PFSK-1 (cell line): ENCODE measurements around the gene KIF22.

Experiments
- FOXP2 ChIP-seq: optimal IDR thresholded peaks from 2 replicates; pipeline ENCODE3; 2011; ENCODE audit warnings: borderline replicate concordance, control low read depth, inconsistent platforms; ENCODE audit not compliant: insufficient read depth; ENCODE audit errors: extremely low read length, extremely low read depth
- POLR2AphosphoS5 ChIP-seq: IDR thresholded peaks from 2 replicates; pipeline ENCODE4 v1.6.1; 2012; ENCODE audit warnings: low read depth, mild to moderate bottlenecking, control low read depth, low read length, moderate library complexity
- REST ChIP-seq, 2 experiments: IDR thresholded peaks; 2 replicates each; pipeline versions ENCODE4 v1.6.1 to v1.8.0; 2011 to 2012; ENCODE audit warnings: low read depth in 2 of 2, low read length in 2 of 2, control low read depth in 1 of 2, inconsistent platforms in 1 of 2, mild to moderate bottlenecking in 1 of 2, moderate library complexity in 1 of 2; ENCODE audit not compliant: insufficient read depth in 1 of 2

- TF ChIP-seq POLR2AphosphoS5, result no peak
- TF ChIP-seq FOXP2, result no peak
- no peak for TF ChIP-seq REST (IDR thresholded peaks at IDR 0.05; ENCODE audit: insufficient read depth in 1 of 2, low read depth in 2 of 2, low read length in 2 of 2)
Measured at GRCh38 chr16:29843931-29844330, 53.4 kb downstream of the KIF22 start.
